Amygdala (tissue), 56 donors: ENCODE data around the gene TCF12.
"Not testable (repeated sequence)": the region's sequence is repeated elsewhere in the genome, so short reads cannot be mapped to it uniquely, and the experiment has no call there.

Experiments
- DNase-seq, 56 donors: peaks; one replicate each; lab custom pipeline; 2025; lab: John Stamatoyannopoulos, UW

The TCF12 gene

GRCh38 chr15:56913670-56914069 is 4.8 kb upstream of the TCF12 start:
- no peak for DNase-seq

- no peak for DNase-seq
Observed at GRCh38 chr15:56915888-56916287, 2.6 kb upstream of the TCF12 start.

GRCh38 chr15:56916825-56917477 is 1.5 kb upstream of the TCF12 start:
- DNase-seq: no peak

- peak in 22 of 56 donors; percentile 33 to 77 (median 57) for DNase-seq
Observed at GRCh38 chr15:56917652-56918045, 795 bp upstream of the TCF12 start.

- DNase-seq: peak in 35 of 56 donors; percentile 10 to 63 (median 34)
Observed at GRCh38 chr15:56919031-56919608, 676 bp downstream of the TCF12 start.

GRCh38 chr15:56919609-56920366 is 1.3 kb downstream of the TCF12 start:
- DNase-seq: peak in 34 of 56 donors; percentile 1 to 71 (median 27)

- no peak for DNase-seq
Observed at GRCh38 chr15:56920367-56920627, 1.9 kb downstream of the TCF12 start.

GRCh38 chr15:56923174-56923591 is 4.7 kb downstream of the TCF12 start:
- no peak for DNase-seq

- no peak for DNase-seq
Observed at GRCh38 chr15:56927816-56928215, 9.4 kb downstream of the TCF12 start.

- DNase-seq: no peak
Observed at GRCh38 chr15:56929399-56929798, 11.0 kb downstream of the TCF12 start.

GRCh38 chr15:56929933-56930332 is 11.5 kb downstream of the TCF12 start:
- DNase-seq: no peak

- no peak for DNase-seq
Observed at GRCh38 chr15:56930669-56931313, 12.3 kb downstream of the TCF12 start.

GRCh38 chr15:56931639-56932508 is 13.4 kb downstream of the TCF12 start:
- no peak for DNase-seq

- DNase-seq: not testable (repeated sequence)
Observed at GRCh38 chr15:56932509-56932868, 14.0 kb downstream of the TCF12 start.

- DNase-seq: no peak
Observed at GRCh38 chr15:56933410-56933809, 15.0 kb downstream of the TCF12 start.

- no peak for DNase-seq
Observed at GRCh38 chr15:56933811-56934210, 15.4 kb downstream of the TCF12 start.

GRCh38 chr15:56934269-56934668 is 15.8 kb downstream of the TCF12 start:
- DNase-seq: no peak

- DNase-seq: no peak
Observed at GRCh38 chr15:56936929-56937328, 18.5 kb downstream of the TCF12 start.

- no peak for DNase-seq
Observed at GRCh38 chr15:56939257-56939656, 20.8 kb downstream of the TCF12 start.

- no peak for DNase-seq
Observed at GRCh38 chr15:56940388-56940787, 21.9 kb downstream of the TCF12 start.

GRCh38 chr15:56942118-56942517 is 23.7 kb downstream of the TCF12 start:
- no peak for DNase-seq
